ENCODE results near the gene KLHL12.

The KLHL12 gene

GRCh38 chr1:202964791-202965410 lies 37.9 kb upstream of the KLHL12 start:
- no peak for TF ChIP-seq CTCF (IDR thresholded peaks at IDR 0.05; ENCODE audit: low read depth, low read length, poor library complexity, severe bottlenecking)
- TF ChIP-seq EZH2phosphoT487 (IDR thresholded peaks at IDR 0.05; ENCODE audit: borderline replicate concordance, low read length), result no peak
- Histone ChIP-seq H3K36me3 (ENCODE audit: control insufficient read depth, low read length) (no peaks in the 10 kb centered on the region; the same call in 1 of the 2 replicates), H3K9me2 (replicated peaks; ENCODE audit: control insufficient read depth, low read length) (no peaks in the 10 kb centered on the region), H4K20me1 (ENCODE audit: control insufficient read depth, insufficient read depth, low read depth, low read length) (no peaks in the 10 kb centered on the region), H3K79me2 (ENCODE audit: control insufficient read depth, low read length) (peaks cover 6% of the 10 kb centered on the region), H3K4me3 (ENCODE audit: low read length) (no peak overlapping the region), H3K9me3 (ENCODE audit: control insufficient read depth, insufficient read depth, low read length) (no peaks in the 10 kb centered on the region), H3K4me2 (ENCODE audit: low read length) (no peak overlapping the region), H3K27me3 (ENCODE audit: control insufficient read depth, low read length) (no peaks in the 10 kb centered on the region), H3K27ac (ENCODE audit: low read depth, low read length) (no peak overlapping the region), H3K4me1 (ENCODE audit: control insufficient read depth, low read length) (peaks cover 32% of the 10 kb centered on the region), H3F3A (ENCODE audit: control insufficient read depth, insufficient read depth) (no peaks in the 10 kb centered on the region; the same call in 1 of the 2 replicates)

DNA sequence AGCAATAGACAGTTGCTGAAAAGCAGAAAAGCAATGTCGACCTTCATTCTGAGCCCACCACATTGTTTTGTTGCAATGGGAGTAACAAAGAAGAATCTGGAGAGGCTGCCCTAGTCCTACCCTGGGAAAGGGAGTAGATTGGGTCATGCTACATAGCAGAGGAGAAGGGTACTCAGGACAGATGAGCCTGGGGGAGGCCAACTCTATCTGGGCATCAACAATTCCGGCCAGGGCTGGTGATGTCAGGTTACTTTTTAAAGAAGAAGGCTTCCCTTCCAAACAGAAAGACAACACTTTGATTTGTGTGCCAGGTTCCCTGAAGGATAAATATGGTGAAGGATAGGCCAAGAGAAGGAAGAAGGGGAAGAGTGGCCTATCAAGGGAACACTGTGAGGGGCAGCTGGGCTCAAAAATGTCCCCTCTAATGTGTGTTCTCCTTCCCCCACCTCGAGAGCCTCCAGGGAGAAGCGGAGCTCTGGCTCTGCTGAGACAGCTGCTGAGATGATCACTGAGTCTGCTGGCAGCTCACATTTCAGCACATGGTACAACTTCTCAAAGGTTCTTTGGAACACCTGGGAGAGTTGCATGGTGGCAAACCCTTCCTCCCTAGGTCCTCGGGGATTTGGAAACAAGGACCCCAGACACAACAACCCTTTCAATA lies 34.3 kb upstream of the KLHL12 start:
- Histone ChIP-seq H3F3A (ENCODE audit: control insufficient read depth, insufficient read depth) (0 out of 2 replicates have a peak, but pooled peaks cover 5% of the 10 kb centered on the region), H3K27me3 (ENCODE audit: control insufficient read depth, low read length) (no peaks in the 10 kb centered on the region), H3K79me2 (ENCODE audit: control insufficient read depth, low read length) (peaks cover 17% of the 10 kb centered on the region), H4K20me1 (ENCODE audit: control insufficient read depth, insufficient read depth, low read depth, low read length) (peaks cover 14% of the 10 kb centered on the region), H3K4me1 (ENCODE audit: control insufficient read depth, low read length) (peaks cover 24% of the 10 kb centered on the region), H3K4me3 (ENCODE audit: low read length) (no peak overlapping the region), H3K36me3 (ENCODE audit: control insufficient read depth, low read length) (peaks cover 8% of the 10 kb centered on the region), H3K9me2 (replicated peaks; ENCODE audit: control insufficient read depth, low read length) (no peaks in the 10 kb centered on the region), H3K9me3 (ENCODE audit: control insufficient read depth, insufficient read depth, low read length) (no peaks in the 10 kb centered on the region), H3K4me2 (ENCODE audit: low read length) (no peak overlapping the region), H3K27ac (ENCODE audit: low read depth, low read length) (no peak overlapping the region)
- TF ChIP-seq EZH2phosphoT487 (IDR thresholded peaks at IDR 0.05; ENCODE audit: borderline replicate concordance, low read length), result no peak
- no peak for TF ChIP-seq CTCF (IDR thresholded peaks at IDR 0.05; ENCODE audit: low read depth, low read length, poor library complexity, severe bottlenecking)

GRCh38 chr1:202959276-202959620 lies 32.2 kb upstream of the KLHL12 start:
- Histone ChIP-seq H3K4me2 (ENCODE audit: low read length) (peak overlapping the region; percentile 91; the same call in 1 of the 2 replicates), H4K20me1 (ENCODE audit: control insufficient read depth, insufficient read depth, low read depth, low read length) (peaks cover 16% of the 10 kb centered on the region), H3K27me3 (ENCODE audit: control insufficient read depth, low read length) (no peaks in the 10 kb centered on the region), H3K27ac (ENCODE audit: low read depth, low read length) (no peak overlapping the region), H3F3A (ENCODE audit: control insufficient read depth, insufficient read depth) (0 out of 2 replicates have a peak, but pooled peaks cover 5% of the 10 kb centered on the region), H3K4me3 (ENCODE audit: low read length) (no peak overlapping the region), H3K9me3 (ENCODE audit: control insufficient read depth, insufficient read depth, low read length) (no peaks in the 10 kb centered on the region), H3K4me1 (ENCODE audit: control insufficient read depth, low read length) (peaks cover 20% of the 10 kb centered on the region), H3K79me2 (ENCODE audit: control insufficient read depth, low read length) (peaks cover 38% of the 10 kb centered on the region), H3K36me3 (ENCODE audit: control insufficient read depth, low read length) (peaks cover 16% of the 10 kb centered on the region), H3K9me2 (replicated peaks; ENCODE audit: control insufficient read depth, low read length) (no peaks in the 10 kb centered on the region)
- TF ChIP-seq EZH2phosphoT487 (IDR thresholded peaks at IDR 0.05; ENCODE audit: borderline replicate concordance, low read length), result no peak
- no peak for TF ChIP-seq CTCF (IDR thresholded peaks at IDR 0.05; ENCODE audit: low read depth, low read length, poor library complexity, severe bottlenecking)

Measured in DOHH2 (cell line).